Measurements from ENCODE around the gene BPIFB2.

BPIFB2 gene

DNA sequence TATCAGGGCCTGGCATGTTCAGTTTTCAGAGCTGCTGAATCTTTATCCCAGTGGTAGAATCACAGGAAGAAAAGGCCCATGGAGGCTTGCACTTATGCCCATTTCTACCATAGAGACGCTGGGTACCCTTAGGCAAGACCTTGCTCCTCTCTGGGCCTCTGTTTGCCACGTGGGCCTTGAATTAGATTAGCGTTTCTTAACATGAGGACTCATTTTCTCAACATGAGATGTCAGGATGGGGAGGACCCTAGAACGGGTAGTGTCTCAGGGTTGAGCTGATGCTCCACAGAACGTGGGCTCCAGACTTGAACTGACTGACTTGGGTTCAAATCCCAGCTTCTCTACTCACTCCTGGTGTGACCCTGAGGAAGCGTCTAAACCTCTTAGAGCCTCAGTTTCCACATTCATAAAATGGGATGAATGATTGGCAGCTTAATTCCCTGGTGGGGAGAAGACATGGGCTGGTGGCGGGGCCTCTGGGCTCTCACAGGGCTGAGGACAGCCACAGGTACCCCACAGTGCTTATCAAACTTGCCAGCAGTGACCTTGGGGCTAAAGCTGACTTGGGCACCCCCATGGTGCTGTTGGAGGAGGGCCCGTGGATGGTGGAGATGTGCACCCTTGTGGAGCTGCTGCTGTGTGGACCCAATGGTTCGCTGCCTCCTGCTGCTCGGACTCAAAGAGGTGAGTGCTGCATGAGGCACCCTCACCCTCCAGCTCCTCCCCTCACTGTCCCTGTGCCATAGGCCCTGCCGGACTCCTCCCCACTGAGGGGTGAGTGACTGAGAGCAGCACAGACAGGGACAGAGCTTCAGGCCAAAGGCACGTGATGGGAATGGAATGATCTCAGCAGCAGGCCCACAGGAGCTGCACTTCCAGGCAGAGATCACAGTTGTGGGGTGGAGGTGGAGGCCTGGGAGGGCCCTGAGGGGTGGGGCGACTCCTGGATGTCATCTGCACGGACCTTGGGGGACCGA, 31.5 kb upstream of the BPIFB2 start:
- Mint-ChIP-seq H3K27me3 (ENCODE audit: low read depth) (peaks cover 3% of the 10 kb centered on the region), H3K4me3 (no peak overlapping the region), H3K27ac (no peak overlapping the region), H3K36me3 (ENCODE audit: low read depth) (no peaks in the 10 kb centered on the region), H3K4me1 (peaks cover under 1% of the 10 kb centered on the region), H3K9me3 (no peaks in the 10 kb centered on the region)
- no peak for TF ChIP-seq CTCF (IDR thresholded peaks at IDR 0.05; ENCODE audit: unreplicated experiment in 3 of 3)

DNA sequence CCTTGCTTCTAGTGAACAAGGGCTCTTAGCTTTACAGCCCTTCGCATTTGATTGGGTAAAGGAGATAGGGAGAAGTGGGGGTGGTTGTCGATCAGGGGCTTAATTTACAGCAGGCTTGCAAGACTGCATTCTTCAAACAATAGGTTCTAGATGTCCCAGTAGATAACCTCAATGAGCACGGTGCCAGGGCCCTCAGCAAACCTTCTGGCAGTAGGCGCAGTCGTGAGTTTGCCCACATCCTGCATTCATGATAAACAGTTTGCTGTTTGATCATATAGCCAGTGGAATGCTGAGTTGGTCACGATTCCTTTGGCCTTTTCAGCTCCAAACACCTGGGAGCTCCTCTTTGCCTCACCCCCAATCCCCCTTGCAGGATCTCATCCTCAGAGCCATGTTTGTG, 30.8 kb upstream of the BPIFB2 start:
- H3K27me3 Mint-ChIP-seq (ENCODE audit: low read depth), result peaks cover 3% of the 10 kb centered on the region

DNA sequence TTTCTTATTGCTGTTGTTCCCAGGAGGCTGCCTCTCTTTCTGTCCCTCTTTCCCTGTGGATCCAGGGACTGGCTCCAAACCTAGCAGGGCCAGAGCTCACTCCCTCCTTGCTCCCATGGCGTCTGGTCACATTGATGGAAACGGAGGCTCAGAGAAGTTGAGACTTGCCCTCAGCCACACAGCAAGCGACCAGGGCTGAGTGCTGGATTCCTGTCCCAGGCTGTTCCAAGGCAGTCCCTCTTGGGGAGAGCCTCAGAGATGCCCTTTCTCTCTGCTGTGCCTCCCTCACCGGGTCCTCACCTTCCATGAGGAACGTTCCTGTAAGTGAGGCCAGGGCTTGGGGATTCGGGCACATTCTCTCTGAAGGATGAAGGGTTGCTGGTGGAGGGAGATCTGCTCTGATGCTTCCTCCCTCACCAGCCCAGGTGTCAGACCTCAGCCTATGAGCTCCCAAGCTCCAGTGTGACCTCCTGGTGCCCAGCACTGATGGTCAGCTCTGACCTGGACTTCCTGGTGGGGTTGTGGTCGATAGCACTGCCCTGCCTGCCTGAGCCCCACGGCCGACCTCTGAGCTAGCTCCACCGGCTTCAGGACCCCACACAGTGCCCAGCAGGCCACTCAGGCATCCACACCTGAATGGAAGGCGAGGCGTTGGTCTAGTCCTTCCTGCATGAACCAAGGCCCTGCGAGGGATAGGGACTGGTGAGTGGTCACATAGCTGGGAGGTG, 30.1 kb upstream of the BPIFB2 start:
- TF ChIP-seq CTCF (IDR thresholded peaks at IDR 0.05; ENCODE audit: unreplicated experiment in 3 of 3), result no peak
- H3K27me3 Mint-ChIP-seq (ENCODE audit: low read depth), result peaks cover 3% of the 10 kb centered on the region
- no peak overlapping the region for H3K4me3 Mint-ChIP-seq
- peaks cover 10% of the 10 kb centered on the region for H3K4me1 Mint-ChIP-seq
- no peaks in the 10 kb centered on the region for H3K9me3 Mint-ChIP-seq
- H3K27ac Mint-ChIP-seq, result no peak overlapping the region
- no peaks in the 10 kb centered on the region for H3K36me3 Mint-ChIP-seq (ENCODE audit: low read depth)

More for the DNA sequence above, 30.8 kb upstream of the BPIFB2 start:
- H3K36me3 Mint-ChIP-seq (ENCODE audit: low read depth), result no peaks in the 10 kb centered on the region
- TF ChIP-seq CTCF (IDR thresholded peaks at IDR 0.05; ENCODE audit: unreplicated experiment in 3 of 3), result no peak
- peaks cover 5% of the 10 kb centered on the region for H3K4me1 Mint-ChIP-seq
- H3K4me3 Mint-ChIP-seq, result no peak overlapping the region
- no peak overlapping the region for H3K27ac Mint-ChIP-seq
- H3K9me3 Mint-ChIP-seq, result no peaks in the 10 kb centered on the region

- Mint-ChIP-seq H3K27ac (no peak overlapping the region), H3K4me1 (peaks cover 14% of the 10 kb centered on the region), H3K27me3 (ENCODE audit: low read depth) (peaks cover 3% of the 10 kb centered on the region), H3K9me3 (no peaks in the 10 kb centered on the region), H3K36me3 (ENCODE audit: low read depth) (no peaks in the 10 kb centered on the region), H3K4me3 (no peak overlapping the region)
- no peak for TF ChIP-seq CTCF (IDR thresholded peaks at IDR 0.05; ENCODE audit: unreplicated experiment in 3 of 3)
Measured at GRCh38 chr20:32978009-32978335, 29.5 kb upstream of the BPIFB2 start.

- H3K4me1 Mint-ChIP-seq, result peaks cover 15% of the 10 kb centered on the region
- TF ChIP-seq CTCF (IDR thresholded peaks at IDR 0.05; ENCODE audit: unreplicated experiment in 3 of 3), result no peak
- peaks cover 3% of the 10 kb centered on the region for H3K27me3 Mint-ChIP-seq (ENCODE audit: low read depth)
- no peak overlapping the region for H3K27ac Mint-ChIP-seq
- H3K36me3 Mint-ChIP-seq (ENCODE audit: low read depth), result no peaks in the 10 kb centered on the region
- no peaks in the 10 kb centered on the region for H3K9me3 Mint-ChIP-seq
- no peak overlapping the region for H3K4me3 Mint-ChIP-seq
Measured at GRCh38 chr20:32979201-32979998, 28.1 kb upstream of the BPIFB2 start.
